ENCODE results near the gene PTPN12. TPM values are rescaled to one million over a fixed set of nuclear protein-coding genes. Genes with fewer than 3 reads are reported as not detected.

Gene PTPN12
- total RNA-seq, 4 donors from 2014 or later, result 63.9 to 75.3 (median 68.2) TPM

DNA sequence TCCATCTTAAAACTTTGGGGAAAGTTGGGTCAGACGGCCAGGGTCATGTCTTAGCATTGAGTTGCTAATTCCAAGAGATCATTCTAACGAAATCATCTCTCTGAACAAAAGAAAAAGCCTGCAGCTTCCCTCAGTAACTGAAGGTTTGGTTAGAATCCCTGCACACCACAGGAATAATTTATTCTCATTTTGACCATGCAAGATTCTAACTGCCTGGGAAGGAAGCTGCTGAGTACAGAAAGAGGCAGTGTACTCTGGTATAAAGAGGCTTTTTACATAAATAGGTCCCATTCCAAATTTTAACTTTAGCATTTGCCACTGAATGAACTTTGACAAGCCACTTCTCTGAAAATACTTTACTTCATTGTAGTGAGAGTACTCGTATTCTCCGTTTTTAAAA, 82.2 kb downstream of the PTPN12 start:
- WGBS, 2 donors, result 86 to 87% methylated on average over 4 of the region's 4 CpGs
- TF ChIP-seq POLR2A (IDR thresholded peaks at IDR 0.05), result no peak
- TF ChIP-seq, protein P1, sequence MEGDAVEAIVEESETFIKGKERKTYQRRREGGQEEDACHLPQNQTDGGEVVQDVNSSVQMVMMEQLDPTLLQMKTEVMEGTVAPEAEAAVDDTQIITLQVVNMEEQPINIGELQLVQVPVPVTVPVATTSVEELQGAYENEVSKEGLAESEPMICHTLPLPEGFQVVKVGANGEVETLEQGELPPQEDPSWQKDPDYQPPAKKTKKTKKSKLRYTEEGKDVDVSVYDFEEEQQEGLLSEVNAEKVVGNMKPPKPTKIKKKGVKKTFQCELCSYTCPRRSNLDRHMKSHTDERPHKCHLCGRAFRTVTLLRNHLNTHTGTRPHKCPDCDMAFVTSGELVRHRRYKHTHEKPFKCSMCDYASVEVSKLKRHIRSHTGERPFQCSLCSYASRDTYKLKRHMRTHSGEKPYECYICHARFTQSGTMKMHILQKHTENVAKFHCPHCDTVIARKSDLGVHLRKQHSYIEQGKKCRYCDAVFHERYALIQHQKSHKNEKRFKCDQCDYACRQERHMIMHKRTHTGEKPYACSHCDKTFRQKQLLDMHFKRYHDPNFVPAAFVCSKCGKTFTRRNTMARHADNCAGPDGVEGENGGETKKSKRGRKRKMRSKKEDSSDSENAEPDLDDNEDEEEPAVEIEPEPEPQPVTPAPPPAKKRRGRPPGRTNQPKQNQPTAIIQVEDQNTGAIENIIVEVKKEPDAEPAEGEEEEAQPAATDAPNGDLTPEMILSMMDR (IDR thresholded peaks at IDR 0.05), result no peak
- DNase-seq (ENCODE audit: low spot score in 2 of 2), result no peak
- no peak overlapping the region for H3K4me3 ChIP-seq (ENCODE audit: low read depth, poor library complexity, severe bottlenecking)
- intact Hi-C loops (cut with DNase I; ENCODE audit: low total_unique reads), result no loop called here

DNA sequence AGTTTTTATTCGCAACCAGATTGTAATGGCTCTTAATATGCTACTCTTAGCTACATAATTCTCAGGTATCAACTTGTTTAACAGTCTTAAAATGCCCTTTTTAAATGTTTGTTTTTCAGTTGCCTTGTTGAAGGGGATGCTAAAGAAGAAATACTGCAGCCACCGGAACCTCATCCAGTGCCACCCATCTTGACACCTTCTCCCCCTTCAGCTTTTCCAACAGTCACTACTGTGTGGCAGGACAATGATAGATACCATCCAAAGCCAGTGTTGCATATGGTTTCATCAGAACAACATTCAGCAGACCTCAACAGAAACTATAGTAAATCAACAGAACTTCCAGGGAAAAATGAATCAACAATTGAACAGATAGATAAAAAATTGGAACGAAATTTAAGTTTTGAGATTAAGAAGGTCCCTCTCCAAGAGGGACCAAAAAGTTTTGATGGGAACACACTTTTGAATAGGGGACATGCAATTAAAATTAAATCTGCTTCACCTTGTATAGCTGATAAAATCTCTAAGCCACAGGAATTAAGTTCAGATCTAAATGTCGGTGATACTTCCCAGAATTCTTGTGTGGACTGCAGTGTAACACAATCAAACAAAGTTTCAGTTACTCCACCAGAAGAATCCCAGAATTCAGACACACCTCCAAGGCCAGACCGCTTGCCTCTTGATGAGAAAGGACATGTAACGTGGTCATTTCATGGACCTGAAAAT, 89.7 kb downstream of the PTPN12 start:
- no peak overlapping the region for H3K4me3 ChIP-seq (ENCODE audit: low read depth, poor library complexity, severe bottlenecking)
- WGBS, 2 donors, result 93 to 95% methylated on average over 6 of the region's 6 CpGs
- TF ChIP-seq POLR2A (IDR thresholded peaks at IDR 0.05), result no peak
- TF ChIP-seq, protein P1 (IDR thresholded peaks at IDR 0.05), result no peak
- intact Hi-C loops (cut with DNase I; ENCODE audit: low total_unique reads), result no loop called here
- no peak for DNase-seq (ENCODE audit: low spot score in 2 of 2)

DNA sequence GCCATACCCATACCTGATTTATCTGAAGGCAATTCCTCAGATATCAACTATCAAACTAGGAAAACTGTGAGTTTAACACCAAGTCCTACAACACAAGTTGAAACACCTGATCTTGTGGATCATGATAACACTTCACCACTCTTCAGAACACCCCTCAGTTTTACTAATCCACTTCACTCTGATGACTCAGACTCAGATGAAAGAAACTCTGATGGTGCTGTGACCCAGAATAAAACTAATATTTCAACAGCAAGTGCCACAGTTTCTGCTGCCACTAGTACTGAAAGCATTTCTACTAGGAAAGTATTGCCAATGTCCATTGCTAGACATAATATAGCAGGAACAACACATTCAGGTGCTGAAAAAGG, 90.2 kb downstream of the PTPN12 start:
- TF ChIP-seq, protein P1 (IDR thresholded peaks at IDR 0.05), result no peak
- no peak for TF ChIP-seq POLR2A (IDR thresholded peaks at IDR 0.05)
- intact Hi-C loops (cut with DNase I; ENCODE audit: low total_unique reads), result no loop called here
- H3K4me3 ChIP-seq (ENCODE audit: low read depth, poor library complexity, severe bottlenecking), result no peak overlapping the region
- no peak for DNase-seq (ENCODE audit: low spot score in 2 of 2)

DNA sequence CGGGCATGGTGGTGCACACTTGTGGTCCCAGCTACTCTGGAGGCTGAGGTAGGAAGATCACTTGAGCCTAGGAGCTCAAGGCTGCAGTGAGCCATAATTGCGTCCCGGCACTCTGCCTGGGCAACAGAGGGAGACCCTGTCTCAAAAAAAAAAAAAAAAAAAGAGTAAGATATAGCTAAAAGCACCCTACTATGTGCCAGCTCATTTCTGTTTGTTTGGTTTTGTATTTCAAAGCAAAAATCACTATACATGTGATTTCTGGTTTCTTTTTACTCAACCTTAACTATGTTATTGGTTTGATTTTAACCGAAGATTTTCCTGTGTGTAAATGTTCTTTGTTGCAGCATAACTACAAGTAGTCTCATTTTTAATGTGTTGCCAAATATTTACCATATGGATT, 92.7 kb downstream of the PTPN12 start:
- 95 to 98% methylated on average over 4 of the region's 4 CpGs for WGBS, 2 donors
- TF ChIP-seq POLR2A (IDR thresholded peaks at IDR 0.05), result no peak
- TF ChIP-seq, protein P1 (IDR thresholded peaks at IDR 0.05), result no peak
- intact Hi-C loops (cut with DNase I; ENCODE audit: low total_unique reads), result no loop called here
- no peak for DNase-seq (ENCODE audit: low spot score in 2 of 2)
- H3K4me3 ChIP-seq (ENCODE audit: low read depth, poor library complexity, severe bottlenecking), result no peak overlapping the region

DNA sequence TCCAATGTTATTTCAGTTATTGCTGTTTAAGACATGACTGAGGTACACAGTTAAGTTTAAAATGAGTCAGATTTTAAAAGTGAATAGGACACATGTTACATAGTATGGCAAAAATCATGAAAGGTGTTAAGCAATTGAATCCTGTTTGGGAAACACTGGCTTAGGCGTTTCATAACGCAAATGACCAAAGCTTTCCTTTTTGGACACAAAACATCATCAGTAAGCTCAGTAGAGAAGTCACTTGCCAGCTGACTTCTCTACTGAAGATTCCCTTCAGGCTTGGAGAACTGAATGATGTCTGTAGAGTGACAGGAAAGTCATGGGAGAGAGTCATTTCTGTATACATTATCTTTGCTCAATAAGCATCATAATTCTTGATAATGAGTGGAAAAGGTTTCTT, 94.7 kb downstream of the PTPN12 start:
- no peak overlapping the region for H3K4me3 ChIP-seq (ENCODE audit: low read depth, poor library complexity, severe bottlenecking)
- WGBS, 2 donors, result 75 to 82% methylated on average over 2 of the region's 2 CpGs
- no peak for DNase-seq (ENCODE audit: low spot score in 2 of 2)
- intact Hi-C loops (cut with DNase I; ENCODE audit: low total_unique reads), result no loop called here
- TF ChIP-seq, protein P1 (IDR thresholded peaks at IDR 0.05), result no peak
- TF ChIP-seq POLR2A (IDR thresholded peaks at IDR 0.05), result no peak

DNA sequence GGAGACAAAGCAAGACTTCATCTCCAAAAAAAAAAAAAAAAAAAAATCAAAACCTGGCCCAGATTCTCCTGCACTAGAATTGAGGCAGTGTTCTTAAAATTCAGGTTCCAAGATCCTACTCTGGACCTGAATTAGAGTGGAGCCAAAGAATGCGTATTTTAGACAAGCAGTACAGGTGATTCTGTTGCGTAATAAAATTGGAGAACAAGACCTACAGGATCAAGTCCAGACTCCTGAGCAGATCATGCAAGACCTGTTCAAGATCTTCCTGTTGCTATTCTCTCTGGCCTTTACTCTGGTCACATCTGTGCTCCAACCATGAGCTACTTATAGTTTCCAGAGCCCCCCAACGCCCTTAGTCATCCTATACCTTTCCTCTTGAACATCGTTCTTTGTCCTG, 107.7 kb downstream of the PTPN12 start:
- intact Hi-C loops (cut with DNase I; ENCODE audit: low total_unique reads), result no loop called here
- 82 to 90% methylated on average over 4 of the region's 4 CpGs for WGBS, 2 donors
- DNase-seq (ENCODE audit: low spot score in 2 of 2), result no peak
- H3K4me3 ChIP-seq (ENCODE audit: low read depth, poor library complexity, severe bottlenecking), result no peak overlapping the region
- TF ChIP-seq POLR2A (IDR thresholded peaks at IDR 0.05), result no peak
- TF ChIP-seq, protein P1 (IDR thresholded peaks at IDR 0.05), result no peak
